Measurements from ENCODE around the gene LRRK1.

- TF ChIP-seq CTCF (conservative IDR thresholded peaks at IDR 0.05; ENCODE audit: low read depth, low read length) (peak; percentile 81), EZH2phosphoT487 (IDR thresholded peaks at IDR 0.05; ENCODE audit: borderline replicate concordance, low read length) (no peak), EZH2 (IDR thresholded peaks at IDR 0.05; ENCODE audit: low read length, unreplicated experiment) (no peak)
These were observed 46.0 kb upstream of the LRRK1 start for GRCh38 chr15:100873029-100873677.
